ENCODE data around the gene JUND.
A peak's percentile ranks its signal among the peaks of the same experiment; 100 is the strongest.

The JUND gene

GRCh38 chr19:18234194-18234593 is 47.2 kb downstream of the JUND start:
- Mint-ChIP-seq H3K9me3 (peaks cover 6% of the 10 kb centered on the region), H3K4me1 (no peaks in the 10 kb centered on the region), H3K27me3 (ENCODE audit: low read depth) (peaks cover 69% of the 10 kb centered on the region), H3K4me3 (no peak overlapping the region), H3K27ac (no peak overlapping the region), H3K36me3 (ENCODE audit: low read depth) (no peaks in the 10 kb centered on the region)
- TF ChIP-seq, protein P1, sequence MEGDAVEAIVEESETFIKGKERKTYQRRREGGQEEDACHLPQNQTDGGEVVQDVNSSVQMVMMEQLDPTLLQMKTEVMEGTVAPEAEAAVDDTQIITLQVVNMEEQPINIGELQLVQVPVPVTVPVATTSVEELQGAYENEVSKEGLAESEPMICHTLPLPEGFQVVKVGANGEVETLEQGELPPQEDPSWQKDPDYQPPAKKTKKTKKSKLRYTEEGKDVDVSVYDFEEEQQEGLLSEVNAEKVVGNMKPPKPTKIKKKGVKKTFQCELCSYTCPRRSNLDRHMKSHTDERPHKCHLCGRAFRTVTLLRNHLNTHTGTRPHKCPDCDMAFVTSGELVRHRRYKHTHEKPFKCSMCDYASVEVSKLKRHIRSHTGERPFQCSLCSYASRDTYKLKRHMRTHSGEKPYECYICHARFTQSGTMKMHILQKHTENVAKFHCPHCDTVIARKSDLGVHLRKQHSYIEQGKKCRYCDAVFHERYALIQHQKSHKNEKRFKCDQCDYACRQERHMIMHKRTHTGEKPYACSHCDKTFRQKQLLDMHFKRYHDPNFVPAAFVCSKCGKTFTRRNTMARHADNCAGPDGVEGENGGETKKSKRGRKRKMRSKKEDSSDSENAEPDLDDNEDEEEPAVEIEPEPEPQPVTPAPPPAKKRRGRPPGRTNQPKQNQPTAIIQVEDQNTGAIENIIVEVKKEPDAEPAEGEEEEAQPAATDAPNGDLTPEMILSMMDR (IDR thresholded peaks at IDR 0.05; ENCODE audit: unreplicated experiment in 3 of 3): no peak

- no peak overlapping the region for H3K4me3 Mint-ChIP-seq
- TF ChIP-seq, protein P1 (IDR thresholded peaks at IDR 0.05; ENCODE audit: unreplicated experiment in 3 of 3): peak in 1 of 3 experiments; percentile 7
- no peak overlapping the region for H3K27ac Mint-ChIP-seq
- no peaks in the 10 kb centered on the region for H3K36me3 Mint-ChIP-seq (ENCODE audit: low read depth)
- H3K27me3 Mint-ChIP-seq (ENCODE audit: low read depth): peaks cover 65% of the 10 kb centered on the region
- H3K9me3 Mint-ChIP-seq: peaks cover 6% of the 10 kb centered on the region
- no peaks in the 10 kb centered on the region for H3K4me1 Mint-ChIP-seq
These were observed 48.1 kb downstream of the JUND start for GRCh38 chr19:18233224-18233825.

GRCh38 chr19:18232540-18233223 is 48.7 kb downstream of the JUND start:
- H3K4me1 Mint-ChIP-seq: peaks cover under 1% of the 10 kb centered on the region
- peaks cover 6% of the 10 kb centered on the region for H3K9me3 Mint-ChIP-seq
- no peaks in the 10 kb centered on the region for H3K36me3 Mint-ChIP-seq (ENCODE audit: low read depth)
- H3K27me3 Mint-ChIP-seq (ENCODE audit: low read depth): peaks cover 65% of the 10 kb centered on the region
- peak overlapping the region in 1 of 3 experiments; percentile 59 for H3K4me3 Mint-ChIP-seq
- no peak overlapping the region for H3K27ac Mint-ChIP-seq
- TF ChIP-seq, protein P1 (IDR thresholded peaks at IDR 0.05; ENCODE audit: unreplicated experiment in 3 of 3): peak in 1 of 3 experiments; percentile 45

DNA sequence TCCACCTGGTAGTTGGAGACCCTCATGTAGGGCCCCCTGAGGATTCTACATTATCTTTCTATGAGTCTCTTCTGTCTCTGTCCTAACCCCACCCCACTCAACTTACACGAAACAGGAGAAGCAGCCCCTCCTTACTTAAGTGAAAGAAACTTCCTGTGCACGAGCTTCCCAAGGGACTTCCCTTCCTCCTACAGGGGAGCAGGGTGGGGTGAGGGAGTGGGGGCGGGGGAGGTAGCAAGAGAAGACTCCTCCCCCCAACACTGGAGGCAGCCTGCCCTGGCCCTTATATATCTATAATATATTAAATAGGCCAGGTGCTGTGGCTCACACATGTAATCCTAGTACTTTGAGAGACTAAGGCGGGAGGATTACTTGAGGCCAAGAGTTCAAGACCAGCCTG is 49.6 kb downstream of the JUND start:
- TF ChIP-seq, protein P1 (IDR thresholded peaks at IDR 0.05; ENCODE audit: unreplicated experiment in 3 of 3): no peak
- Mint-ChIP-seq H3K4me1 (peaks cover 10% of the 10 kb centered on the region), H3K27me3 (ENCODE audit: low read depth) (peaks cover 70% of the 10 kb centered on the region), H3K27ac (no peak overlapping the region), H3K4me3 (no peak overlapping the region), H3K36me3 (ENCODE audit: low read depth) (no peaks in the 10 kb centered on the region), H3K9me3 (peaks cover 6% of the 10 kb centered on the region)

DNA sequence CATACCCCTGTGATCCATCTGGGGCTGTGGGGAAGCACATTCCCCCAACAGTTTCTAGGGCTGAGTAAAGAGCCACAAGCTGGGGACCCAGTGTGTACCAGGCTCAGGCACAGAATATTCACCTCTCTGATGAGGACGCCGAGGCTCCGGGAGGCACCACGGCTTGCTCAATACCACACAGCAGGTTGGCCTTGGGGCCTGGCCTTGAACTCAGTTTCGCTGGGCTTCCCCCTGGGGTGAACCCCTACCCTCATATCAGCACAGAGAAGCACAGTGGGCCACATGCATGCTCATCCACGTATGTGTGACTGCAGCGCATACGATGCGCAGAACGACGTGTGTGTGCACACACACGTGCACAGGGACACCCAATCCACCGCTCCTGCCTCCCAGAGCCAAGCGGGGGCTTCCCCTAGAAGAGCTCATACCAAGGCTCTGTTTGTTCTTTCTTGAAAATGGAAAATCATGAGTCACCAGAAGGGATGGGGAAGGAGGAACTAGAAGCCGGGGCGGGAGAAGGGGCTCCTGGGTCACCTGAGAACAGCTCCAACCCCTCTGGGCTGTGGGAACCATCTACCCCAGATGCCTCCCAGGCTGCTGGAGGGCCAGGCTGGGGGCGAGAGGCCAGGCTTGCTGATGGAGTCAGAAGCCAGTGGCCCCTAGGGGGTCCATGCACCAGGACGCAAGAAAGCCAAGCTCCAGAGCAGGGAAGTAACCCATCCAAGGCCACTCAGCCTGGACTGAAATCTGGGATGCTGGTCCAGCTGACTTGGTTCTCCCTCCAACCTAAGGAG is 50.3 kb downstream of the JUND start:
- TF ChIP-seq, protein P1 (IDR thresholded peaks at IDR 0.05; ENCODE audit: unreplicated experiment in 3 of 3): no peak
- H3K9me3 Mint-ChIP-seq: peaks cover 6% of the 10 kb centered on the region
- H3K36me3 Mint-ChIP-seq (ENCODE audit: low read depth): no peaks in the 10 kb centered on the region

More for the DNA sequence above, 50.3 kb downstream of the JUND start:
- H3K4me3 Mint-ChIP-seq: no peak overlapping the region
- H3K4me1 Mint-ChIP-seq: peaks cover 11% of the 10 kb centered on the region
- H3K27ac Mint-ChIP-seq: no peak overlapping the region
- H3K27me3 Mint-ChIP-seq (ENCODE audit: low read depth): peaks cover 70% of the 10 kb centered on the region

Measured in nephron (organoid).